Neutrophil (primary cell): ENCODE measurements around the gene ZNF292.
A peak's percentile ranks its signal among the peaks of the same experiment; 100 is the strongest.
"Not testable (repeated sequence)": the region's sequence is repeated elsewhere in the genome, so short reads cannot be mapped to it uniquely, and the experiment has no call there.

Experiments used
- H3K27ac ChIP-seq: fragments of 200-600 bp; sonication (generic); 2 replicates; pipeline ENCODE4 v1.5.1; 2016; ENCODE audit warnings: mild to moderate bottlenecking, moderate library complexity
- H3K27me3 ChIP-seq: fragments of 200-600 bp; sonication (generic); 2 replicates; pipeline ENCODE4 v1.6.0; 2016; ENCODE audit warnings: mild to moderate bottlenecking
- H3K36me3 ChIP-seq: fragments of 200-600 bp; sonication (generic); 2 replicates; pipeline ENCODE4 v1.5.1; 2017
- H3K4me1 ChIP-seq, 2 experiments: fragments of 200-600 bp in 1 of 2; sonication (generic) in 1 of 2; 1 replicate in 1 of 2; 2 replicates in 1 of 2; pipeline versions ENCODE4 v1.5.1 to v1.6.1; 2013 to 2016; ENCODE audit warnings: low read depth in 1 of 2, low read length in 1 of 2, mild to moderate bottlenecking in 1 of 2, moderate library complexity in 1 of 2; ENCODE audit not compliant: control insufficient read depth in 1 of 2, insufficient read depth in 1 of 2
- H3K4me3 ChIP-seq, 2 experiments: fragments of 200-600 bp in 1 of 2; sonication (generic) in 1 of 2; 1 replicate in 1 of 2; 2 replicates in 1 of 2; pipeline ENCODE4 v1.5.1; 2013 to 2016; ENCODE audit warnings: low read depth in 1 of 2, low read length in 1 of 2, mild to moderate bottlenecking in 1 of 2, moderate library complexity in 1 of 2
- H3K9me3 ChIP-seq: fragments of 200-600 bp; sonication (generic); 2 replicates; pipeline ENCODE4 v1.5.1; 2016
- CTCF ChIP-seq: fragments of 200-600 bp; sonication (generic); IDR thresholded peaks from 2 replicates; pipeline ENCODE4 v1.5.1; 2016; ENCODE audit warnings: antibody characterized with exemption

ZNF292 gene

GRCh38 chr6:87139236-87139635 lies 16.1 kb upstream of the ZNF292 start:
- H3K4me1 ChIP-seq: peaks cover 11 to 20% of the 10 kb centered on the region in 2 experiments
- H3K27ac ChIP-seq: no peak overlapping the region
- H3K9me3 ChIP-seq: no peaks in the 10 kb centered on the region
- no peak overlapping the region for H3K4me3 ChIP-seq
- TF ChIP-seq CTCF: peak; percentile 64
- no peaks in the 10 kb centered on the region for H3K36me3 ChIP-seq
- H3K27me3 ChIP-seq: no peaks in the 10 kb centered on the region

DNA sequence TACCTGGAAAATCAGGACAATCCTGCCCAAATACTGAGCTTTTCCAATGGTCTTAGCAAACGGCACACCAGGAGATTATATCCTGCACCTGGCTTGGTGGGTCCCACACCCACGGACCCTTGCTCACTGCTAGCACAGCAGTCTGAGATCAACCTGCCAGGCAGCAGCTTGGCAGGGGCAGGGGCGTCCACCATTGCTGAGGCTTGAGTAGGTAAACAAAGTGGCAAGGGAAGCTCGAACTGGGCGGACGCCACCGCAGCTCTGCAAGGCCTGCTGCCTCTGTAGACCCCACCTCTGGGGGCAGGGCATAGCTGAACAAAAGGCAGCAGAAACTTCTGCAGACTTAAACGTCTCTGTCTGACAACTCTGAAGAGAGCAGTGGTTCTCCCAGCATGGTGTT lies 15.4 kb upstream of the ZNF292 start:
- not testable (repeated sequence) for H3K9me3 ChIP-seq, H3K27me3 ChIP-seq, H3K36me3 ChIP-seq, H3K4me3 ChIP-seq, H3K27ac ChIP-seq
- peaks cover 11 to 20% of the 10 kb centered on the region in 2 experiments for H3K4me1 ChIP-seq

- H3K4me3 ChIP-seq: no peak overlapping the region
- H3K27ac ChIP-seq: no peak overlapping the region
These were observed 9.0 kb upstream of the ZNF292 start for GRCh38 chr6:87146363-87146762.

DNA sequence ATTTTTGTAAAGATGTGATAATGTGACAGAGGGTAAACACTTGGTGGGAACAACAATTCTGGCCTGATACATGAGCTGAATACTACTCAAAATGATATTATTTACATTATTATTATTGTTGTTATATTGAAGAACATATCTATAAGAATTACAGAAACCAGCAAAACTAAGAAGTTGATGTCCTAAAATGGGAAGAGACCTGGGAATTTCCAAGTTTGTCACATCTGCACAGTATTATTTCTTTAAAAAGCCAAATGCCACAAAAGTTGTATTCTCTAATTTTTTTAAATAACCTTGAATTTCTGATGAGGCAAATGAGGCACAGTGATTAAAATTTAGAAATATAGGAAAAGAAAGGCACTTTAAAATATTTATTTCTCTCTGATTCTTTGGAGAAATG lies 5.0 kb upstream of the ZNF292 start:
- no peak for TF ChIP-seq CTCF
- Histone ChIP-seq H3K4me3 (no peak overlapping the region), H3K4me1 (peaks cover 22 to 26% of the 10 kb centered on the region in 2 experiments), H3K36me3 (no peaks in the 10 kb centered on the region), H3K27me3 (peaks cover 18% of the 10 kb centered on the region), H3K27ac (no peak overlapping the region), H3K9me3 (no peaks in the 10 kb centered on the region)

More at GRCh38 chr6:87146363-87146762, 9.0 kb upstream of the ZNF292 start:
- no peaks in the 10 kb centered on the region for H3K36me3 ChIP-seq
- no peak for TF ChIP-seq CTCF
- H3K4me1 ChIP-seq: peaks cover 1% of the 10 kb centered on the region in 2 experiments
- peaks cover 13% of the 10 kb centered on the region for H3K27me3 ChIP-seq
- no peaks in the 10 kb centered on the region for H3K9me3 ChIP-seq

DNA sequence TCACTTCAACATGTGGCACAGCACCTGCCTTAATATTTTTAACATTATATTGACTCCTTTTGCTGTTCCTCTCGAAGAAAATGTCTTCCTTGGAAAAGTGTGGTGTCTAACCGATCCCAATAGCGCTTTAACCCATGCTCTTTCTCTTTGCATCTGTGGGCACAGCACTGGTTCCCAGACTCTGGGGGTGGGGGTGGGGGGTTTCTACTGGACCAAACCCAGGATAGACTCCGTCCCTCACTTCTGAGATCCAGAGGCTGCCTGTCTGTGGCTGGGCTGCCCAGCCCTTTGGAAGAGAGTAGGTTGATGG lies 3.9 kb upstream of the ZNF292 start:
- Histone ChIP-seq H3K4me3 (peak overlapping the region; percentile 60 to 77), H3K9me3 (no peaks in the 10 kb centered on the region), H3K36me3 (no peaks in the 10 kb centered on the region), H3K27ac (no peak overlapping the region), H3K27me3 (peaks cover 18% of the 10 kb centered on the region), H3K4me1 (peaks cover 27 to 30% of the 10 kb centered on the region in 2 experiments)
- TF ChIP-seq CTCF: no peak

DNA sequence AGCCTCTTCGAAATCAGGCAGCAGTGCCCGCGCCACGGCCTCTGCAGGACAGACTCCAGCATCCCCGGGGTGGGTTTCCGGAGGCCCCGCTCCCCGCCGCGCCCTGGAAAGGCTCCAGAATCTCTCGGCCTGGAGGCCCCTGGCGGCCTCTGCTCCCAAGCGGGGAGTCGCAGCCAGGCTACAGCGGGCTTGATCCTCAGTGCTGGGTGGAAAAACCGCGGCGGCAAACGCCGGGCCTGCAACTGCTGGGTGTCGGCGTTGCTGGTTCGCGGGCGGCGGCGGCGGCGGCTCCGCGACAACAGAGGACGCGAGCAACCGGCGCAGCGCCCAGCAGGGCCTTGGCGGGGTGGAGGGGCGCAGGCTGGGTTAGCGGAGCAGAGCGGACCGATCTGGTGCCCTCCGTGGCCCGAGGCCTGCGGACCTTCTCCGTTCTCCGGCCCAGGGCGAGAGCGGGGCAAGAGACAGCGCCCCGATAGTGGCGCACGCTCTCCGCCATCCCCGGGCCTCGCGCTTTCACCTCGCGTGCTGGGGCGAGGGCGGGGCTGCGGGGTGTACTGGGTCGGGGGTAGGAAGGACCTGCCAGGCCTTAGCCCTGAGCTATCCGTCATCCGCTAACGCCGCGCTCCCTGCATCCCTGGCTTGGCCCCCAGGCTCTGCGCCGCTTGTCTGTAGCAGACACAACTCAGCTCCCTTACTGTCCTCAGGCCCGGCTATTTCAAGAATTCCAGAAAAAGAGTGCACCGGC lies 3.4 kb upstream of the ZNF292 start:
- H3K4me3 ChIP-seq: peak overlapping the region; percentile 60 to 77
- peaks cover 17% of the 10 kb centered on the region for H3K27me3 ChIP-seq
- peaks cover 32 to 35% of the 10 kb centered on the region in 2 experiments for H3K4me1 ChIP-seq
- no peaks in the 10 kb centered on the region for H3K36me3 ChIP-seq
- peak overlapping the region; percentile 52 for H3K27ac ChIP-seq
- no peaks in the 10 kb centered on the region for H3K9me3 ChIP-seq
- no peak for TF ChIP-seq CTCF
